ENCODE data around the gene CREB3L2. TPM values are rescaled to one million over a fixed set of nuclear protein-coding genes. Genes with fewer than 3 reads are reported as not detected.

CREB3L2 gene
- total RNA-seq, 1 donor from 2014 or later: 8.4 TPM

DNA sequence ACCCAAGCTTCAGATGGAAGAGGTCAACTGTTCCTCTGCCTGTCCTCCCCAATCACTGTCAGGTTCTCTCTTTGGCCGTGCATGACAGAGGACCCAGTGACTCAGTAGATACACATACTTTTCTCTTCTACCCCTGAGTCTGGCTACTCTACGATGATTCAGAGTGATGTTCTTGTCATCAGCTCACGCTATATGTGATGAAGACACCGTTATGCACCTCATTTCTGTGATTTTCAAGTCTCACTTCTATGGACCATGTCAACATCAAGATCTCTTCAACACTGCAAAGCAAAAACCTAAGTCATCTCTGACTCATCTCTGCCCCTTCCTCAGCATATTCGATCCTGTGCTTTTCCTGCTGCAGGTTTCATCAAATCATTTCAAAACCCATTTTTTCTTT lies 78.5 kb downstream of the CREB3L2 start:
- Histone ChIP-seq H3K4me3 (ENCODE audit: low read depth, low read length) (no peak overlapping the region), H3K27me3 (ENCODE audit: control insufficient read depth, insufficient read depth, low read length) (no peaks in the 10 kb centered on the region), H3K36me3 (ENCODE audit: control insufficient read depth, insufficient read depth, low read length) (peaks cover 7% of the 10 kb centered on the region)
- FAIRE-seq: no peak
- peak; percentile 81 for DNase-seq (ENCODE audit: low read depth)
- TF ChIP-seq, protein P1, sequence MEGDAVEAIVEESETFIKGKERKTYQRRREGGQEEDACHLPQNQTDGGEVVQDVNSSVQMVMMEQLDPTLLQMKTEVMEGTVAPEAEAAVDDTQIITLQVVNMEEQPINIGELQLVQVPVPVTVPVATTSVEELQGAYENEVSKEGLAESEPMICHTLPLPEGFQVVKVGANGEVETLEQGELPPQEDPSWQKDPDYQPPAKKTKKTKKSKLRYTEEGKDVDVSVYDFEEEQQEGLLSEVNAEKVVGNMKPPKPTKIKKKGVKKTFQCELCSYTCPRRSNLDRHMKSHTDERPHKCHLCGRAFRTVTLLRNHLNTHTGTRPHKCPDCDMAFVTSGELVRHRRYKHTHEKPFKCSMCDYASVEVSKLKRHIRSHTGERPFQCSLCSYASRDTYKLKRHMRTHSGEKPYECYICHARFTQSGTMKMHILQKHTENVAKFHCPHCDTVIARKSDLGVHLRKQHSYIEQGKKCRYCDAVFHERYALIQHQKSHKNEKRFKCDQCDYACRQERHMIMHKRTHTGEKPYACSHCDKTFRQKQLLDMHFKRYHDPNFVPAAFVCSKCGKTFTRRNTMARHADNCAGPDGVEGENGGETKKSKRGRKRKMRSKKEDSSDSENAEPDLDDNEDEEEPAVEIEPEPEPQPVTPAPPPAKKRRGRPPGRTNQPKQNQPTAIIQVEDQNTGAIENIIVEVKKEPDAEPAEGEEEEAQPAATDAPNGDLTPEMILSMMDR (IDR thresholded peaks at IDR 0.05; ENCODE audit: insufficient read depth, low read length, severe bottlenecking): no peak

DNA sequence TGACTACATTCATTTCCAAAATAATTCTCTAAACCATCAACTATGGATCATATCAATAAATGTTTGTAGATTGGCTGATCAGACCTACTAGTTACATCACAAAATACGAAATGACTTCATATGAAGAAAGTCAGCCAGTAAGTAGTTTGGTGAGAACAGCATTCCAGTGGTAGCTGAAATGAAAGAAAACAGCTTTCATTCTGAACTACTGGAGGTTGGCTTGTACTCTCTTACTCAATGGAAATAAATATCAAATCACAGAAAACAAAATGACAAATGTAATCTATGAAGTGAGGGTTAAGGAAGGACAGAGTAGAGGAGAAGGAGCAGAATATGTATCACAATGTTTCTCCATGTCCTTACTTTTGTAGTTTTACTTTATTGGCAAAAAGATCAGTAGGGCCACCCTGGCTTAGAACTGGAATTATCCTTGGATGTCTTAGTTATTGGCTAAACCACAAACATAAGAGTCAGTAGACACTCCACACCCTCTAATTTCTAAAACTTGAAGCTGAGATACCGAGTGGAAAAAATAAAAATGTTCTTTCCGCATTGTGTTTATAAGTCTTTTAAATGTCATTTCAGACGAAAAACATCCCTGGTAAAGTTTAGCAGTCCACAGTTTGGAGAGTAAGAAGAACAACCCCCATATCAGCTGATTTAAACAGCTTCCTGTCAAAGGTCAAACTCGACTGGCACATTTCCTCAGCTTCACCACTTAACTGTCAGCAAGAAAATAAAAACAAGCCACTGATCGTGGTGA lies 81.1 kb downstream of the CREB3L2 start:
- no peak overlapping the region for H3K4me3 ChIP-seq (ENCODE audit: low read depth, low read length)
- H3K36me3 ChIP-seq (ENCODE audit: control insufficient read depth, insufficient read depth, low read length): peaks cover 2% of the 10 kb centered on the region
- TF ChIP-seq, protein P1 (IDR thresholded peaks at IDR 0.05; ENCODE audit: insufficient read depth, low read length, severe bottlenecking): no peak
- DNase-seq (ENCODE audit: low read depth) (no peak), FAIRE-seq (no peak)
- no peaks in the 10 kb centered on the region for H3K27me3 ChIP-seq (ENCODE audit: control insufficient read depth, insufficient read depth, low read length)

DNA sequence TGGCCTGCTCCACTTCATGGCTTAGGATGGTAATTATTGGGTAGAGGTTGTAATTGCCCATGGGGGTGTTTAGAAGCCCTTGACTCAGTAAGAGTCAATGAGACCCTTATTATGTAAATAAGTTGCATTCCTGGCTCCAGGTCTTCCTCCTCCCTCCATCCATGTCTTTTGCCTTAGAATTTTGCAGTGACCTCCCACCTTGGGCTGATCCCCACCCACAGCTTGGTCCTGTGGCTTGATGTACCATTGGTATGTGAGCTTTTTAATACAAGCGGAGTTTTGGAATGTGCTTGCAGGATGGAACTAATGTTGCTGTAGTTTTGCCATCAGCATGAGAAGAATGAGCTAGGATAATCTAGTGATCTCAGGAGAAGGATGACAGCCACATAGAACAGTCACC lies 81.9 kb downstream of the CREB3L2 start:
- FAIRE-seq: no peak
- TF ChIP-seq, protein P1 (IDR thresholded peaks at IDR 0.05; ENCODE audit: insufficient read depth, low read length, severe bottlenecking): no peak

DNA sequence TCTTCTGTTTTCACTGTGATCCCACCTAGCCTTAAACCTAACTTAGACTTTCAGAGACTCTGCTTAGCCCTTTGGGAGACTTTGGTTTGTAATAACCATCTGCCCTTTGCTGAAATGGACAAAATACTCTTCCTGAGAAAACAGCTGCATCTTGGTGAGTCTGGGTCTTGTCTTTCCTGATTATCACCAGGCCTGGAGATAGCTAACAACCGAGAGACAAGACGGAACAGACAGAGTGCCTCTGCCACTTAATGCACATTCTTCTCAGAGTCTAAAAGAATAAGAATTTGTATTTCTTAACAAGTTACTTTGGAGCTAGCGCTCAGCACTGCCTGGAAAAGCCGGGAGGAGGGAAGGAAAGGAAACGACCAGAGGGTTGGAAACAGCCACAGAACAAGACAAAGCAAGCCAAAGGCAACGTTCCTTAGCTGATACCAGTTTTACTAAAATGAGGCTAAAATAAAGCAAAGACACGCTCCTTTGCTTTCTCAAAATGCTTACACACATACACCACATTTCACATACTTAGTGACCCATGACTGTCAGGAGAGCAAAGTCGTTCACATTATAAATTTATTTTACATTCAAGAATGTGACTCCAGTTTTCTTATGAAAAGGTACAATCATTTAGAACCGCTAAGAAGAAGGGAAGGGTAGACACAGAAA lies 84.8 kb downstream of the CREB3L2 start:
- TF ChIP-seq, protein P1 (IDR thresholded peaks at IDR 0.05; ENCODE audit: insufficient read depth, low read length, severe bottlenecking): no peak
- Histone ChIP-seq H3K4me3 (ENCODE audit: low read depth, low read length) (no peak overlapping the region), H3K27me3 (ENCODE audit: control insufficient read depth, insufficient read depth, low read length) (no peaks in the 10 kb centered on the region), H3K36me3 (ENCODE audit: control insufficient read depth, insufficient read depth, low read length) (peaks cover 6% of the 10 kb centered on the region)
- DNase-seq (ENCODE audit: low read depth): no peak
- no peak for FAIRE-seq

More for the DNA sequence above, 81.9 kb downstream of the CREB3L2 start:
- H3K4me3 ChIP-seq (ENCODE audit: low read depth, low read length): no peak overlapping the region
- H3K27me3 ChIP-seq (ENCODE audit: control insufficient read depth, insufficient read depth, low read length): no peaks in the 10 kb centered on the region
- H3K36me3 ChIP-seq (ENCODE audit: control insufficient read depth, insufficient read depth, low read length): peaks cover 3% of the 10 kb centered on the region
- DNase-seq (ENCODE audit: low read depth): no peak

DNA sequence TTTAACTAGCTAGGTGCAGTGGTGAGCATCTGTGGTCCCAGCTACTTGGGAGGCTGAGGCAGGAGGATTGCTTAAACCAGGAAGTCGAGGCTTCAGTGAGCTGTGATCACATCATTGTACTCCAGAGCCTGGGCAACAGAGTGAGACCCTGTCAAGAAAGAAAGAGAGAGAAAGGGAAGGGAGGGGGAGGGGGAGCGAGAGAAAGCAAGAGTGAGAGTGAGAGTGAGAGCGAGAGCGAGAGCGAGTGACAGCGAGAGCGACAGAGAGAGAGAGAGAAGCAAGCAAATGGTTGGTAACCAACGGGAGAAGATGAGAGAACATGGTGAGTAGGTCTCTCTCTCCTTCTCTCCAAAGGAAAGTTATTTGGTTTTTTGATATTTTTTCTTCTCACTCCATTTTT lies 85.3 kb downstream of the CREB3L2 start:
- DNase-seq (ENCODE audit: low read depth) (no peak), FAIRE-seq (no peak)
- H3K4me3 ChIP-seq (ENCODE audit: low read depth, low read length): no peak overlapping the region
- TF ChIP-seq, protein P1 (IDR thresholded peaks at IDR 0.05; ENCODE audit: insufficient read depth, low read length, severe bottlenecking): no peak
- peaks cover 7% of the 10 kb centered on the region for H3K36me3 ChIP-seq (ENCODE audit: control insufficient read depth, insufficient read depth, low read length)
- no peaks in the 10 kb centered on the region for H3K27me3 ChIP-seq (ENCODE audit: control insufficient read depth, insufficient read depth, low read length)

Measured in bronchial epithelial cell (primary cell).